HG03457 (cell line): ENCODE measurements around the gene PLAAT5.
A peak's percentile ranks its signal among the peaks of the same experiment; 100 is the strongest.
"Not testable (repeated sequence)": the region's sequence is repeated elsewhere in the genome, so short reads cannot be mapped to it uniquely, and the experiment has no call there.

Experiments
- ATAC-seq: cut with Tn5 transposase; IDR thresholded peaks from one replicate; pipeline ENCODE4 v1.9.1; 2021; ENCODE audit warnings: moderate number of reproducible peaks; ENCODE audit not compliant: unreplicated experiment

Gene PLAAT5

GRCh38 chr11:63490551-63491239 lies at the start of gene PLAAT5:
TSS of gene PLAAT5 (minus strand) at chr11:63491167. CDS start at chr11:63491034, 133 bp downstream.
- ATAC-seq, result no peak

DNA sequence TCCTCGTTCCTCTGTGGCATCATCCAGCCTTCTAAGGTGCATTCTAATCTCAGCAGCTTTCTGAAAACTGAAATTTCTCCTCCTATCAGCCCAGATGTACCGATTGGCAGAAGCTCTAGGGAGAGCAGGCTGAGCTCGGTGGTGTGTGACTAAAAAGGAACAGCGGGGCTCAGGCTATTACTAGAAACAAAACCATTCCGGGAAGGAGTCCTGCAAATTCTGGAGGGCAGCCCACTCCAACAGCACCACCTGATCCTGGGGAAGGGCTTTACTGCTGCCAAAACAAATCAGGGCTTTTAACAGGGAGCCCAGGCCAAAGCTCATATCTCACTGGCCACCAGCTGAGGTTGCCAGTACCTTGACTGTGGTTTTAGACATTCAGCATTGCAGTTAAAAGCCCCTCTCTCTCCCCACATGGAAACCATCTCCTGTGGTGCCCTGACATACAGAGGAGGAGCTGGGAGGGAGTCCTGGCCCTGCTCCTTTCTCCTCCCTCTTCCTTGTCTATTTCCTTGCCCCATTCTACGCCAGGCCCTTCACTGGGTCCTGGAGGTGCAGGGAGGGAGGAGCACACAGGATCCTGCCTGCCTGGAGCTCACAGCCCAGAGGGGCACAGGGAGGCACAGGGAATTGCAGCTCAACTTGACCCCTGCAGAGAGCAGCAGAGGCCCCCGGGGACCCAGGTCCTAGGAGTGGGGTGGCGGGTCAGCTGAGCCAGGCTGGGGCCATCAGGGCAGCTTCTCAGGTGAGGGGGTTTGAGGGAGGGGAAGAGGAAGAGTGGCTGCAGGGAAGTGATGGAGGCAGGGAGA lies 46.5 kb upstream of the PLAAT5 start:
- no peak for ATAC-seq

DNA sequence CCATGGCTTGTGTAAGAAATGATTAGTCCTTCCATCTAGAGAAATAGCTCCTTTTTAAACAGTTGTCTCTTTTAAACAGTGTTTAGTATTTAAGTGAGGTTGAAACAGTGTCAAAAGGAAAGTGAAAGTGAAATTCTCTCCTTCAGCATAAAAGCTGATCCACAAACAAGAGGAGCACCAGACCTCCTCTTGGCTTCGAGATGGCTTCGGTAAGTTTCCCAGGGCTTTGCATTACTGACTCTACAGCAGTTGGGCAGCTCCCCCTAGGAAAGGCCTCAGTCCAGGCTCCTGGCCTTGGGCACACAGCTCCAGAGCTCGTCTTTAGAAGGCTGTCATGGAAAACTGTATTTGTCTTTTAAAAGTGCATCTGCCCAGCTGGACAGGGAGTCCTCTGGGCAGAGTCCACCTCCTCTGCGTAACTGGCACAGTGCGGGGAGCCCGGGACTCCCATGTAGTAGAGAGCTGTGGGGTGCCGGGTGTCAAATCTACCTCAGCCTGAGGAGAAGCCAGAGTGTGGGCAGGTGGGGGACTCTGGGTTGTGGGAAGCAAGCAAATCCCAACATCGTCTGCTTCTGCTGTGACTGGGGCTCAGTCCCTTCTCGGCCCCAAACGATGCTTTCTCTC lies 45.8 kb upstream of the PLAAT5 start, which contains the start of gene PLAAT4:
Gene PLAAT4 (plus strand): TSS at position 140 of the 624 bp plus-strand sequence. CDS start 61 bp downstream, at position 201.
- no peak for ATAC-seq

DNA sequence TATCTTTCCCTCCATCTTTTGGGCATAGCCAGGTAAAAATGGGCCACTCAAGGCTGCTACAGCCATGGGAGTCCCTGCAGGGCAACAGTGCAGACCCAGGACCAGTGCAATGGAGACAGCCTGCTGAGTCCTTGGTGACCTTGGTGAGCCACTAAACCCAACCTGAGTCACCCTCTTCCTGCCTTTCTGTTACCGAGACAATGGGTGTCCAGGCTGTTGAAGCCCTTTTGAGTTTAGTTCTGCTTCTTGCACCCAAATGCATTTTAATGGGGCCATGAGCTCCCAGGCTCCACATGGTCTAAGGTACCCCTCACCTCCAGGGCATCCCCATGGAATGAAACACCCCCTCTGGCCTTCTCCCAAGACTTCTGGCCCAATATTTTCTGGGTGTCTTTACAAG lies 44.8 kb upstream of the PLAAT5 start:
- no peak for ATAC-seq

DNA sequence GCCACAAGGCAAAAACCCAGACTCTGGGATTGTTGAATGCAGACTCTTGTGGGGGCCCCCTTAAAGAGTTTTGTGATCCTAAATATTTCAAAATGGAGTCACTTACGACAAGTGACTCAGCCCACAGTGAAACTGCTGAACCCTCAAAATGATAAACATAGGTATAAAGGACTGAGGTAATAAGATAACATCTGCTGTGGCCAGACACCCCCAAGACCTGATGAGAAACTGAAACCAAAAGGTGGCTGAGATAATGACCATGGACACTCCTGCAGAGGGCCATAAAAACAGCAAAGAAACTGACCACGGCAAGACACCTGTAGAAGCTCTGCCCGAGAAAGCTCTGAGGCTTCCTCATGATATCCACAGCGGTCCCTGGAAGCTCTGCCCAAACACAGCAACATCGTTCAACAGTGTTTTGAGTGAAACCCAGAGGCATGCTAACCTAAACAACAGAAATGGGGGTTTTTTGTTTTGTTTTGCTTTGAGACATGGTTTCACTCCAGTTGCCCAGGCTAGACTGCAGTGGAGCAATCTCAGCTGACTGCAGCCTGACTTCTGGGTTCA lies 44.0 kb upstream of the PLAAT5 start:
- ATAC-seq, result no peak

DNA sequence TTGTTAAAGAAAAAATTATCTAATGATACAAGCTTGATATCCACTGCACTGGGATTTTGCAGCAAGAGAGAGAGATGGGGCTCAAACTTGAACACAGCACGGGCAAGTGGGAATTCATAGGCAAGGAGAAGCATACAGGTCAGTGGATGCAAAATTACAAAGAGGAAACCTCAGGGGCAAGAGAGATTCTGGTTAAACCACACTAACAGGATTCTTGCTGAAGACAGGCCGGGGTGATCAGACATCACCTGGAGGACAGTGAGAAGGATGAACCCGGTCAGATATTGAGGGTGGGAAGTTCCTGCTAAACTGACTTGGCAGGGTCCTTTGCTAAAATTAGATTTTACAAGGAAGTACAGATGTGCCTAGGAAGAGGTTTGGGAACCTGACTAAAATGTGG lies 43.1 kb upstream of the PLAAT5 start:
- ATAC-seq, result no peak

DNA sequence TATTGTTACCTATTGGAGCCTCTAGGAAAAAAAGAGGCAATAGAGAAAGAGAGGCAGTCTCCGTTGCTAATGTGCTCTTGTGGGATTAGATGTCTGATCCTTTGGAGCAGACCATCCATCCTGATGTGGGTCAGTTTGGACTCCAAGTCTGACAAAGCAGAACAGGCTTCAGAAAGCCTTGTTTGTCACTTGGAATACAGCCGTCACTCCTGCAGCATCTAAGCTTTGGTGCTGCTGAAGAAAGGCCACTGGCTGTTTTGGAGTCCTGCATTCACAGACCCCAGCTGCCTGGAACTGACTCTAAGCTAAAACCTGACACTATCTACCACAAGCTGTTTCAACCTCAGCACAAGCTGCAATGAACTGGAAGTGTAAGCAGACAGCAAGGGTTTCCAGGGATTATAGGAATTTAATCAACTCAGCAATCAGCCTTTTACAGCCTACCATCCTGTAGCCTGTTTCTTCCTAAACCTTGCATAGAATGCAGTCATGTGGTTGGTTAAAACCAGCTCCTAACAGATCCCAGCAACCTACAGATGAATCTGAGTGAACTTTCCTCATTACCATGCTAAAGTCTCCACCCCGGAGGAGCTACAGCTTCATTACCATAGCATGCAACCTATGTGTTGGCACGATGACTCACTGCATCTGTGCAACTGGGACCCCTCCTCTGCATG lies 42.0 kb upstream of the PLAAT5 start:
- no peak for ATAC-seq

- ATAC-seq, result no peak
These were observed 41.1 kb upstream of the PLAAT5 start for GRCh38 chr11:63532117-63532516.

GRCh38 chr11:63531074-63531792 lies 40.3 kb upstream of the PLAAT5 start:
- peak; percentile 69 for ATAC-seq

GRCh38 chr11:63530021-63530420 lies 39.1 kb upstream of the PLAAT5 start:
- ATAC-seq, result no peak

- not testable (repeated sequence) for ATAC-seq
These were observed 38.4 kb upstream of the PLAAT5 start for GRCh38 chr11:63529373-63529772.

- not testable (repeated sequence) for ATAC-seq
These were observed 37.8 kb upstream of the PLAAT5 start for GRCh38 chr11:63528729-63529278.

DNA sequence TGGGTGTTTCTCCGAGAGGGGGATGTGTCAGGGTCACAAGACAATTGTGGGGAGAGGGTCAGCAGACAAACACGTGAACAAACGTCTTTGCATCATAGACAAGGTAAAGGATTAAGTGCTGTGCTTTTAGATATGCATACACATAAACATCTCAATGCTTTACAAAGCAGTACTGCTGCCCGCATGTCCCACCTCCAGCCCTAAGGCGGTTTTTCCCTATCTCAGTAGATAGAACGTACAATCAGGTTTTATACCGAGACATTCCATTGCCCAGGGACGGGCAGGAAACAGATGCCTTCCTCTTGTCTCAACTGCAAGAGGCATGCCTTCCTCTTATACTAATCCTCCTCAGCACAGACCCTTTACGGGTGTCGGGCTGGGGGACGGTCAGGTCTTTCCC lies 37.2 kb upstream of the PLAAT5 start:
- not testable (repeated sequence) for ATAC-seq

- no peak for ATAC-seq
These were observed 36.7 kb upstream of the PLAAT5 start for GRCh38 chr11:63527667-63528066.

GRCh38 chr11:63523151-63523550 lies 32.2 kb upstream of the PLAAT5 start:
- no peak for ATAC-seq

GRCh38 chr11:63521896-63522295 lies 30.9 kb upstream of the PLAAT5 start:
- ATAC-seq, result no peak

DNA sequence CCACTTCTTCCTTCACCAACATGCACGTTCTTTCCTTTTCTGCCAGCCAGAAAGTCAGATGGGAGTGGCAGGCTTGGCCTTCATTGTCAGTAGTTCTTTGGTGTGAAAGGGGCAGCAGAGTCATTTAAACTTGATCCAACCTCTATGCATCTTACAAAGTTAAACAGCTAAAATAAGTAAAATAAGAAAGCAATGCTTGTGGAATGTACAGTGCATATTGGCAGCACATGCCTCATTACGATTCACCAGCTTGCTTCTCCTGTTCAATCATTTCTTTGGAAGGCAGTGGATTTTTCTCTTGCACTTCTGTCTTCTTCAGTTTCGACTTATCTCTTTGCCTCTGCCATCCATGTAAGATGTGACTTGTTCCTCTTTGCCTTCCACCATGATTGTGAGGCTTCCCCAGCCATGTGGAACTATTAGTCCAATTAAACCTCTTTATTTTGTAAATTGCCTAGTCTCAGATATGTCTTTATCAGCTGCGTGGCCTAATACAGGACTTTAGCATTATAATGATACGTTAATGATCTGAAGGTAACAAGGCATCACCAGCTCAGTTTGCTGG lies 29.7 kb upstream of the PLAAT5 start:
- ATAC-seq, result no peak

DNA sequence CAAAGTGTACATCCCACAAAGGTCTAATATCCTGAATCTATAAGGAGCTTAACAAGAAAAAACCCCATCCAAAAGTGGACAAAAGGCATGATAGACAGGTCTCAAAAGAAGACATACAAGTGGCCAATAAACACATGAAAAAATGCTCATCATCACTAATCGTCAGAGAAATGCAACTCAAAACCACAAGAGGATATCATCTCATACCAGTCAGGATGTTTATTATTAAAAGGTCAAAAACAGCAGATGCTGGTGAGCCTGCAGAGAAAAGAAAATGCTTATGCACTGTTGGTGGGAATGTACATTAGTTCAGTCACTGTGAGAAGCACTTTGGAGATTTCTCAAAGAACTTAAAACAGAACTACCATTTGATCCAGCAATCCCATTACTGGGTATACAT lies 27.6 kb upstream of the PLAAT5 start:
- ATAC-seq, result no peak

GRCh38 chr11:63517156-63517555 lies 26.2 kb upstream of the PLAAT5 start:
- ATAC-seq, result no peak

GRCh38 chr11:63516109-63516508 lies 25.1 kb upstream of the PLAAT5 start:
- no peak for ATAC-seq
